WTC11 (cell line): Measurements from ENCODE around the gene ZDHHC18.

Source experiments
- ATF3 ChIP-seq: sonication (generic); formaldehyde crosslinking; conservative IDR thresholded peaks from 2 replicates; pipeline ENCODE4 v1.8.1; 2022; ENCODE audit warnings: mild to moderate bottlenecking, missing genetic modification reagents
- CREB1 ChIP-seq: sonication (generic); formaldehyde crosslinking; IDR thresholded peaks from 2 replicates; pipeline ENCODE4 v1.8.0; 2023; ENCODE audit warnings: mild to moderate bottlenecking, missing genetic modification reagents
- CTCF ChIP-seq: fragments of 200-600 bp; IDR thresholded peaks from 2 replicates; pipeline ENCODE4 v1.8.0; 2022; ENCODE audit warnings: antibody characterized with exemption
- E2F5 ChIP-seq: sonication (generic); formaldehyde crosslinking; IDR thresholded peaks from 2 replicates; pipeline ENCODE4 v1.8.1; 2022; ENCODE audit warnings: mild to moderate bottlenecking, moderate library complexity, missing genetic modification reagents
- ELF4 ChIP-seq: sonication (generic); formaldehyde crosslinking; IDR thresholded peaks from 2 replicates; pipeline ENCODE4 v1.8.1; 2022; ENCODE audit warnings: low read depth, mild to moderate bottlenecking, moderate library complexity, missing genetic modification reagents
- ESRRA ChIP-seq: sonication (generic); formaldehyde crosslinking; IDR thresholded peaks from 2 replicates; pipeline ENCODE4 v1.8.1; 2022; ENCODE audit warnings: mild to moderate bottlenecking, missing genetic modification reagents, borderline replicate concordance
- GTF2I ChIP-seq: fragments of 250-450 bp; sonication (Bioruptor Pico); conservative IDR thresholded peaks from 2 replicates; pipeline ENCODE4 v1.4.0; 2021; ENCODE audit warnings: mild to moderate bottlenecking
- NR1H2 ChIP-seq: sonication (generic); formaldehyde crosslinking; IDR thresholded peaks from 2 replicates; pipeline ENCODE4 v1.9.0; 2021; ENCODE audit warnings: mild to moderate bottlenecking, moderate library complexity, missing genetic modification reagents

GRCh38 chr1:26792924-26793323 lies 33.6 kb upstream of the ZDHHC18 start:
- TF ChIP-seq E2F5 (CRISPR knock-in tag) (no peak), CTCF (no peak), ATF3 (no peak), GTF2I (no peak), CREB1 (CRISPR knock-in tag) (no peak), ESRRA (CRISPR knock-in tag) (no peak), ELF4 (CRISPR knock-in tag) (no peak), NR1H2 (CRISPR knock-in tag) (no peak)
